GM18499 (cell line): ENCODE results near the gene SHC2.
"Not testable (repeated sequence)": the region's sequence is repeated elsewhere in the genome, so short reads cannot be mapped to it uniquely, and the experiment has no call there.

Source experiments
- ATAC-seq: cut with Tn5 transposase; IDR thresholded peaks from one replicate; pipeline ENCODE4 v1.9.1; 2021; ENCODE audit warnings: moderate number of reproducible peaks; ENCODE audit not compliant: insufficient read depth, unreplicated experiment

SHC2 gene

GRCh38 chr19:450912-451481 is 9.8 kb downstream of the SHC2 start:
- not testable (repeated sequence) for ATAC-seq

DNA sequence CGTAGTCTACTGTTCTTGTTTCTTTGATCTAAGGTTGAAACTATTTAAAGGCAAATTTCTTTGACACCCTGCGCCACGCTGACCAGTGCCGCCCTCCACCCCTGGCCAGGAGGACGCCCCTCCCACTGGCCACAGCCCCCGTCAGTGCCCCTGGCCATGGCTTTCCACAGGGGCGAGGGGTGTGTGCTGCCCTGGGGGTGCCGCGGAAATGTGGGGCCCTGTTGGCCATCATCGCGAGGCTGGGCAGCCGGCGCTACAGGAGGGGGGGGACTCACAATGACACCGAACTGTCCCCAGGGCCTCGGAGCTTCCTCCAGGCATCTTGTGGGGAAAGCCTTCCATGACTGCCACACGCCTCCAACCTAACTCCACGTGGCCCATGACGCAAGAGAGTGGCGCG is 10.9 kb downstream of the SHC2 start:
- ATAC-seq: no peak

DNA sequence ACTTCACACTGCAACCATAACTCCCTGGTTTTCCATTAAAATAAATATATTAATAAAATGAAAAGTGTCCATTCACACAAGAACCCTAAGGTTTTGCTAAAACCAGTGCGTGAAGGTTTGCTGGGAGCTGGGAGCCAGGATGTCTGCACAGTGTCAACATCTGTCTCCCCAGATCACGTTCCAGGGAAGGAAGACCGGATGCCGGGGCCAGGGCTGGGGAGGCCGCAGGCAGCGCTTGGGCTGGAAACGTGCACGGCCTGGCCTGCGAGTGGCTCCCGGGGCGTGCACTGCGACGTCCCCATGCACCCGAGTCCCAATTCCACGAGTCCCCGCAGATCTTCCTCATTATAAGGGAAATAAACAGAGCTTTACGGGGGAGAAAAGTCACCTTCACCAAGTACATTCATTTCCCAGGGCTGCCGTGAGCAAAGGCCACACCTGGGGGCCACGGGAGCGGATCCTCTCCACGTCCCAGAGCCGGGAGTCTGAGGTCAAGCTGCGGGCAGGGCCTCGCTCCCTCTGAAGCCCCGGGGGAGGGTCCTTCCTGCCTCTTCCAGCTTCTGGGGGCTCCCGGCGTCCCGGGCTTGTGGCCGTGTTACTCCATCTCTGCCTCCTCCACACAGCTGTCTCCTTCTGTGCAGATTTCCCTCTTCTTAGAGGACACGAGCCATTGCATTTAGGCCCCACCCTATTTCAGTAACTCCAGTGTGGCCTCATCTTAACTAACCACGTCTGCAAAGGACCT is 12.8 kb downstream of the SHC2 start:
- no peak for ATAC-seq

- no peak for ATAC-seq
These were observed 13.8 kb downstream of the SHC2 start for GRCh38 chr19:447064-447426.

DNA sequence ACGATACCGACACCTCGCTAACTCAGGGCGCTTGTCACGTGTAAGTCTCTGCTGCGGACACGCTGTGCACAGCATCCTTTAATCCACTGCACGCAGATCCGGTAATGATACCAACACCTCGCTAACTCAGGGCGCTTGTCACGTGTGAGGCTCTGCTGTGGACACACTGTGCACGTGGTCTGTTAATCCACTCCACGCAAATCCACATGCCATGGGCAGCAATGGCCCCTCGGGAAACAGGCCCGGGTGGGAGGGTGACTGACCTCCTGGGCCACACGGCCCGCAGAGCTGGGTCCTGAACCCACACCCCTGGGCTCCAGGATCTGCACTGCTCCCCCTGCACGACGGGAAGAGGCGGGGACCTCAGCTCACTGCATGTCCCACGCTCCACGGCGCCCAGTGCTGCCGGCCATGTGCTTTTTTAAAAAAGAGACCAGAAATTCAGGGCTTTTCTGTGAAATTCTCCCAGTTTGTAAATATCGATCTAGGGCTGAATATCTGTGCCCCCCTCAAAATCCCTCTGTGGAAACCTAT is 16.1 kb downstream of the SHC2 start:
- ATAC-seq: no peak

DNA sequence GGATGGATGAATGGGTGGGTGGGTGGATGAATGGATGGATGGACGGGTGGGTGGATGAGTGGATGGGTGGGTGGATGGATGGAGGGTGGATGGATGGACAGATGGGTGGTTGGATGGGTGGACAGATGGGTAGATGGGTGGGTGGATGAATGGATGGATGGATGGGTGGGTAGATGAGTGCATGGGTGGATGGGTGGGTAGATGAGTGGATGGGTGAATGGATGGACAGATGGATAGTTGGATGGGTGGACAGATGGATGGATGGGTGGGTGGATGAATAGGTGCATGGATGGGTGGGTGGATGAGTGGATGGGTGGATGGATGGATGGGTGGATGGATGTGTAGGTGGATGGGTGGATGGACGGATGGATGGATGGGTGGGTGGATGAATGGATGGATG is 17.8 kb downstream of the SHC2 start:
- ATAC-seq: no peak

DNA sequence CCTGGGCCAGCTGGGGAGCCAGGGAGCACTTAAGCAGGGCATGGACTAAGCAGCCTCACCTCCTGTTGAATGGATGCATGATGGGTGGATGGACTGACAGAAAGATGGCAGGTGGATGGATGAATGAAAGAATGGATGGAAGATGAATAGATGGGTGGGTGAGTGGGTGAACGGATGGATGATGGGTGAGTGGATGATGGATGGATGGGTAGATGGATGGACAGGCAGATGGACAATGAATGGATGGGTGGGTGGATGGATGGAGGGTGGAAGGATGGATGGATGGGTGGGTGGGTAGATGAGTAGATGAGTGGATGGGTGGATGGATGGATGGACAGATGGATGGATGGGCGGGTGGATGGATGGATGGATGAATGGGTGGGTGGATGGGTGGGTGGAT is 18.7 kb downstream of the SHC2 start:
- no peak for ATAC-seq

DNA sequence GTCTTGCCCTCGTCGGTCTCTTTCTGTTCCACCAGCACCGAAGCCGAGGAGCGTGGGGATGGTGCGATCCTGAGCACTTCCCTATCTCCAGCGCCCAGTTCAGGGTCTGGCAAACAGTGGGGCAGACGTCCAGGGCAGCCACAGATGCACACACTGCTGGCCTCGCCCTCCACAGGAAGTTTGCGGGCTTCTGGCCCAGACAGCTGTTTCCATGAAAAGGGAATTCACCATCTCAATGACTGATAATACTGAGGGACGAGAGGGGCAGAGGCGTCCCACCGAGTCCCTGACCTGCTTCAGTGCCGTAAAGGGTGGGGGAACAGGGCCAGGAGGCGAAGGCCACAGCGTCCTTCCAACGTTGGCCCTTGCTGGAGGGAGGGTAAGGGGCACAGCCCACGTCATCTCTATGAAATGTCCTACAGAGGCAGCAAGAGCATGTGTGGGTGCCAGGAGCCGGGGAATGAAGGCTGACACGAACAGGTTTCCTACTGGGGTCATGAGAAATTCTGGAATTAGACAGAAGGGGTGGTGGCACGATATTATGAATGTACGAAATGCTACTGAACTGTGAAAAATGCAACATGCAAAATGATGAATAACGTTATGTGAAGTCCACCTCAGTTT is 19.5 kb downstream of the SHC2 start:
- ATAC-seq: no peak

DNA sequence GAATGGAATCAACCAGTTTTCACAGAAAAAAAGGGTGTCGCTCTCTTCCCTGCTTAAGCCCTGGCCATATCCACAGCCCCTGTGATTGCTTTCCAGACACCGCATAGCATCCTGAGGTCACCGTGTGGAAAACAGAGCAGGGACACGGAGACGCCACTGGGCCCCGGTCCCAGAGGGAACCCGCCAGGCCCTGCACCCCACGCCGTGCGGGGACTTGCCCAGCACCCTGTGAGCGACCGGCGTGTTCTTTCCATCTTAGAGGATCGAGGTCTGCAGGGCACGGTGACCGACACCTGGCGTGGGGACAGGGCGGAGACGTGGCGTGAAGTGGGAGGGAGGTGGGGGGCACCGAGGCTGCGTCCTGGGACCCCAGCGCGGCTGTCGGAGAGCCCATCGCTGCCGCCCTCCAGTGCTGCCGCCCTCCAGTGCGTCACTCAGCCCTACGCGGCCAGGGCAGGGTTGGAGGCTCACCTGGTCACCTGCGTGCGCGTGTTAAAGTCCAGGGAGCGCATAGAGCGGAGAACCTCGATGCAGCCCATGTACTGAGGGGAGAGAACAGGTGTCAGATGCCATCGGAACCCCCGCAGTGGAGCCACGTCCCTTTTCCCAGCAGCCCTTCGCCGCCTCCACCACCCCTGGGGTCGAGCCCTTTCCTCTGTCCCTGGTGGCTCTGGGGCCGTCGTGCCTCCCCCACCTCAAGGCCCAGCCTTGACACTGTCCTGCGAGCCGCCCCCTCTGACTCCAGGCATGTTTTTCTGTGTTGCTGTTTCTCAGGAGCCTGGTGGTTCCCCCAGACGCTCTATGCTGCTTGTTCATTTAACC is 20.2 kb downstream of the SHC2 start:
- no peak for ATAC-seq

DNA sequence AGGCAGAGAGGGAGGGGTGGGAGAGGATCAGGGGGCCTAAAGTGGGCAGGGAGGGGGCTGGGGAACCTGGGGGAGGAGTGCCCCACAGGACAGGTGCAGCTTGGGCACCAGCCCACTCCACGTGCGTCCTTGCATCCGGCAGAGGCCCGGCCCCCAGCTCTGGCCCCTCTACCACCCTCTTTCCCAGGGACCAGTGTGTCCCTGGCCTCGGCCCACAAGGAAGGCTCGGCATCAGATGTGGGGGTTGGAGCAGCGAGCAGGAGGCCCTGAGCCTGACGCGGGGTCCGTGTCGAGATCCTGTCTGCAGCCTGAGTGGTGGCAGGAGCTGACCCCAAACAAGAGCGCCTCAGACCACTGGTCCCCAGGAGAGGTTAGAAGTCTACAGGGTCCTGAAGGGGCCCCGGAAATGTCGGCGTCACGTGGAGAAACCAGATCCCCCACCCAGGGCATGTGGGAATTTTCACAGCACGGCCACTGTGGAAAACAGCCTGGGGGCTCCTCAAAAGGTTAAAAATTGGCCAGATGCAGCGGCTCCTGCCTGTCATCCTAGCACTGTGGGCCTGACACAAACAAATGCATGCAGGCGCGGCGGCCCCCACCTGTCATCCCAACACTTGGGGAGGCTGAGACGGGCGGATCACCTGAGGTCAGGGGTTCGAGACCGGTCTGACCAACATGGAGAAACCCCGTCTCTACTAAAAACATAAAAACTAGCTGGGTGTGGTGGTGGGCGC is 21.5 kb downstream of the SHC2 start:
- ATAC-seq: no peak

DNA sequence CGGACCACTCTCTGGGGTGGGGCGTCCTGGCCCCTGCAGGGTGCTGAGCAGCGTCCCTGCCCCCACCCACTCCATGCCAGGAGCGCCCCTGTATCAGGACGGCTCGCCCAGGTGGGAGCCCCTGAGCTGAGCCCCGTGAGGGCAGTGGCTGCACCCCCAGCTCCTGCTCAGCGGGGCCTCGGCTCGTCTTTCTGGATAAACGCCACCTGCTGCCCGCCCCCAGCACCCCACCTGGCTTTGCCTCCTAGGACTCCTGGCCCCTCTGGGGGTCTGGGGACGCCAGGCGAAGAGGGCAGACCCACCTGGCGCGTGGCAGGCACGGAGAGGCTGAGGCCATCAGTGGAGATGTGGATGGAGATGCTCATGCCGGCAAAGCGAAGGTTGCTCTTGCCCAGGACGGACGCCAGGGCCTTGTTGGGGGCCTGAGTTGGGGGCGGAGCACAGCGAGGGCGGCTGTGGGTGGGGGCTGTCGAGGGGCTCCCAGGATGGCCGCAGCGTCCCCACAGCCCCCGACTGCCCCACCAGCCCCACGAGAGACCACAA is 22.3 kb downstream of the SHC2 start:
- ATAC-seq: no peak

DNA sequence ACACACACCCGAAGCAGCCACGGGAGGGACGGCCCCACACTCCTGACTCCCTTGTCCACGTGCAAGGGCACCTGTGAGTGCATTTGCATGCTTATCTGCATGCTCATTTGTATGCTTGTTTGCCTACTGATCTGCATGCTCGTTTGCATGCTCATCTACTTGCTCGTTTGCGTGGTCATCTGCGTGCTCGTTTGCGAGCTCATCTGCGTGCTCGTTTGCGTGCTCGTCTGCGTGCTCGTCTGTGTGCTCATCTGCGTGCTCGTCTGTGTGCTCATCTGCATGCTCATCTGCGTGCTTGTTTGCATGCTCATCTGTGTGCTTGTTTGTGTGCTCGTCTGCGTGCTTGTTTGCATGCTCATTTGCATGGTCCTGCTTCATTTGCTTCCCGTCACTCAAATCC is 23.8 kb downstream of the SHC2 start:
- no peak for ATAC-seq

GRCh38 chr19:436413-436950 is 24.4 kb downstream of the SHC2 start:
- no peak for ATAC-seq

DNA sequence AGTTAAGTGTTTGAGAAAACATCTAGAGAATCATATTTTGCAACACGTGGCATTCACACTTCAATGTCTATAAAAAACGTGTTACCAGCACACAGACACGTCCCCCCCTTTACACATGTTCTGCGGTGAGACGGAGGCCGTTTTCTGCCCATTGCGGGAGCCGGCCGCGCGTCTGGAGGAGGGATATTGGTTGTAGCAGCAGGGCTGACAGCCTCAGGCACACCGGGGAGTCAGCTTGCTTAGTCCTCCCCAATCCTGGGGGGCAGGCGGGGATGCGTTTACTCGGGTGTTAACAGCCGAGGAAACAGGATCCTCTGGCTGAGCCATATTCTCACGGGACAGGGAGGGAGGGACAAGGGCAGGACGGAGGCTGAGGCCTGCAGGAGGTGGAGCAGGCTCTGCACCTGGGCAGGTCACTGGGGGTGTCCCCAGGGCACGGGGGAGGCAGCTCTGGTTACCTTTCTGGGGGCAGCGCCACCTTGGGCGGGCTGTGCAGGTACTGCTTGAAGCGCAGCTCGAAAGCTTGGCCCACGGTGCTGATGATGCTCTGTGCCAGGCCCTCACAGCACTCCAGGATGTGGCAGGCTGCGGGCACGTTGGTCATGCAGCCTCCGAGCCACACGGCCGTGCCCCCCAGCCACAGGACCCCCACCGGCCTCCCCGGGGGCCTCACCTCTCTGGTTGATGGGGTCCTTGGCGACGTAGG is 25.0 kb downstream of the SHC2 start:
- no peak for ATAC-seq

DNA sequence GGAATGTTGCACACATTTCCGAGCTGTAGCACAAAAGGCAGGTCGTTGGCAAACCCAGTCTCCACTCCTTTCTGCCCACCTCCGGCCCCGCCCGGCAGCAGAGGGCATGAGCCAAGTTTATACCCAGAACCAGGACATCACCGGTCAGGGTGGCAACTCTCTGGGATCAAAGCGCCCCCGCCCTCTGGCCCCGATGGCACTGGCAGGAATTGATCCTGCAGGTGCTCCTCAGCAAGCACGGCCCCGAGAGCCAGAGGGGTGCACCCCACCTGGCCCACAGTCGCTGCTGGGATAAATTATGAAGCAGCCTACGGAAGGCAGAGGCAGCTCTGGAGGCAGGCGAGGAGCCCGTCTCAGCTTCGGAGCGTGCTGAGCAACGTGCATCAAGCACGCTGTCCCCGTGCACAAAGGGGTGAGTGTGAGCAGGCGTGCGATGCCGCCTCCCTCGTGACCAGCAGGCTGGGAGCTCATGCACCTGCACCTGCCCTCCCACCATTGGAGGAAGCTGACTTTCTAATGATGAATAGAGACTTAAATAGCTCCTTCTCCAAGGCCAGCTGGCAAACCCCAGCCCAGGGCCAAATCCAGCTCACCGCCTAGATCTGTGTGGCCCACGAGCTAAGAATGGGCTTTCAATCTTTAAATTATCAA is 25.7 kb downstream of the SHC2 start:
- ATAC-seq: no peak

GRCh38 chr19:434152-434960 is 26.5 kb downstream of the SHC2 start:
- ATAC-seq: no peak

DNA sequence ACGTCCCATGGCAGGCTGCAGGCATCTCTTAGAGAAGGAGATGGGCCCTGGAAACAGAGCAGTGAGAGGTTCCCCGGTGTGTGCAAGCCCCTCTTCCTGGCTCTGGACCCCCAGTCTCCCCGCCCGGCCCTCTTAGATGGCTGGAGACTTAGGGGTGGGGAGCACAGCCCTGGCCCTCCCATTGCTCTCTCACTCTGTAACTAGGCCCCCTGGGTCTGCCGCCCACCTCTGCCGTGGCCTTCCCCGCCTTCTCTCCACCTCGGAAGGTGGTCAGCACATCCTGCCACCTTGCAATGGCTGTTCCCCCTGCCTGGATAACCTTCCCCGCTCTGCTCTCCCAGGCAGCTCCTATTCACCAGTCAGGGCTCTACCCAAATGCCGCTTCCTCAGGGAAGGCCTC is 30.1 kb downstream of the SHC2 start:
- ATAC-seq: no peak

GRCh38 chr19:428149-428548 is 32.7 kb downstream of the SHC2 start:
- no peak for ATAC-seq
